ENCODE results near the gene FABP7.

The FABP7 gene

GRCh38 chr6:122799140-122799745 is 19.7 kb downstream of the FABP7 start:
- no peak for DNase-seq

- DNase-seq: no peak
Measured at GRCh38 chr6:122799916-122800686, 20.6 kb downstream of the FABP7 start.

GRCh38 chr6:122800906-122801305 is 21.4 kb downstream of the FABP7 start:
- no peak for DNase-seq

- no peak for DNase-seq
Measured at GRCh38 chr6:122801397-122801796, 21.9 kb downstream of the FABP7 start.

- DNase-seq: no peak
Measured at GRCh38 chr6:122803171-122803661, 23.7 kb downstream of the FABP7 start.

GRCh38 chr6:122804962-122805485 is 25.5 kb downstream of the FABP7 start:
- DNase-seq: no peak

GRCh38 chr6:122806291-122806690 is 26.8 kb downstream of the FABP7 start:
- no peak for DNase-seq

- DNase-seq: no peak
Measured at GRCh38 chr6:122808121-122808885, 28.8 kb downstream of the FABP7 start.

GRCh38 chr6:122809001-122809400 is 29.5 kb downstream of the FABP7 start:
- no peak for DNase-seq

- DNase-seq: no peak
Measured at GRCh38 chr6:122809691-122810090, 30.2 kb downstream of the FABP7 start.

GRCh38 chr6:122810189-122810588 is 30.7 kb downstream of the FABP7 start:
- no peak for DNase-seq

GRCh38 chr6:122817358-122817757 is 37.8 kb downstream of the FABP7 start:
- DNase-seq: no peak

GRCh38 chr6:122817766-122818165 is 38.2 kb downstream of the FABP7 start:
- no peak for DNase-seq

- DNase-seq: no peak
Measured at GRCh38 chr6:122818866-122819265, 39.4 kb downstream of the FABP7 start.

GRCh38 chr6:122821095-122821494 is 41.6 kb downstream of the FABP7 start:
- no peak for DNase-seq

- no peak for DNase-seq
Measured at GRCh38 chr6:122825163-122825562, 45.6 kb downstream of the FABP7 start.

GRCh38 chr6:122829456-122829855 is 49.9 kb downstream of the FABP7 start:
- DNase-seq: no peak

- no peak for DNase-seq
Measured at GRCh38 chr6:122831511-122831910, 52.0 kb downstream of the FABP7 start.

GRCh38 chr6:122832459-122832858 is 52.9 kb downstream of the FABP7 start:
- DNase-seq: no peak

GRCh38 chr6:122833021-122833491 is 53.5 kb downstream of the FABP7 start:
- DNase-seq: no peak
